HG03175 (cell line): ENCODE data around the gene FAM3B.

Experiments
- ATAC-seq: cut with Tn5 transposase; IDR thresholded peaks from one replicate; pipeline ENCODE4 v1.9.1; 2021; ENCODE audit warnings: mild to moderate bottlenecking, moderate library complexity; ENCODE audit not compliant: unreplicated experiment

The FAM3B gene

GRCh38 chr21:41390043-41390639, 73.5 kb downstream of the FAM3B start:
- ATAC-seq: no peak

GRCh38 chr21:41393876-41394465, 77.4 kb downstream of the FAM3B start:
- no peak for ATAC-seq

- no peak for ATAC-seq
These were observed 80.0 kb downstream of the FAM3B start for GRCh38 chr21:41396558-41397075.

- no peak for ATAC-seq
These were observed 80.9 kb downstream of the FAM3B start for GRCh38 chr21:41397471-41397891.

GRCh38 chr21:41398251-41398650, 81.7 kb downstream of the FAM3B start:
- no peak for ATAC-seq

- no peak for ATAC-seq
These were observed 82.2 kb downstream of the FAM3B start for GRCh38 chr21:41398831-41399230.

GRCh38 chr21:41399246-41399800, 82.7 kb downstream of the FAM3B start:
- no peak for ATAC-seq

GRCh38 chr21:41402231-41402630, 85.6 kb downstream of the FAM3B start:
- ATAC-seq: no peak

GRCh38 chr21:41402796-41403195, 86.2 kb downstream of the FAM3B start:
- no peak for ATAC-seq

- ATAC-seq: no peak
These were observed 86.7 kb downstream of the FAM3B start for GRCh38 chr21:41403331-41403730.

GRCh38 chr21:41403966-41404365, 87.4 kb downstream of the FAM3B start:
- ATAC-seq: no peak

GRCh38 chr21:41405321-41405720, 88.7 kb downstream of the FAM3B start:
- no peak for ATAC-seq

GRCh38 chr21:41406340-41406739, 89.7 kb downstream of the FAM3B start:
- no peak for ATAC-seq
